ENCODE data around the gene ATP6V0D1.

GRCh38 chr16:67463691-67464090, 17.3 kb downstream of the ATP6V0D1 start:
- TF ChIP-seq CTCF (IDR thresholded peaks at IDR 0.05) = no peak
- TF ChIP-seq POLR2AphosphoS5 (IDR thresholded peaks at IDR 0.05) = no peak
